ENCODE results near the gene BAIAP2L1. TPM values are rescaled to one million over a fixed set of nuclear protein-coding genes. Genes with fewer than 3 reads are reported as not detected.
"Not testable (repeated sequence)": the region's sequence is repeated elsewhere in the genome, so short reads cannot be mapped to it uniquely, and the experiment has no call there.

The BAIAP2L1 gene
- total and polyA plus RNA-seq, 4 donors: 12.5 to 29.2 (median 19.9) TPM

GRCh38 chr7:98387544-98388226, 13.2 kb downstream of the BAIAP2L1 start:
- H3K4me3 ChIP-seq: no peak overlapping the region
- H3K27ac ChIP-seq (ENCODE audit: low read depth in 1 of 2, low read length in 1 of 2): no peak overlapping the region
- TF ChIP-seq CTCF (IDR thresholded peaks at IDR 0.05; ENCODE audit: control extremely low read depth, extremely low read depth): no peak
- DNase-seq (no peak), ATAC-seq (ENCODE audit: insufficient read depth, low FRiP score) (no peak)
- peaks cover 0 to 2% (median 0%) of the 10 kb centered on the region in 5 donors for H3K4me1 ChIP-seq (ENCODE audit: control insufficient read depth in 5 of 5, insufficient read depth in 5 of 5, low read length in 5 of 5)
- H3K36me3 ChIP-seq (ENCODE audit: control insufficient read depth in 4 of 4, insufficient read depth in 4 of 4, low read length in 4 of 4): no peaks in the 10 kb centered on the region
- no peaks in the 10 kb centered on the region for H3K27me3 ChIP-seq (ENCODE audit: control insufficient read depth in 3 of 3, insufficient read depth in 3 of 3, low read length in 2 of 3)
- H3K9me3 ChIP-seq (ENCODE audit: control insufficient read depth in 4 of 4, insufficient read depth in 3 of 4, low read length in 3 of 4): no peaks in the 10 kb centered on the region
- 91 to 94% methylated on average over 9 of the region's 9 CpGs for WGBS, 2 donors
- no peak overlapping the region for H3K9ac ChIP-seq (ENCODE audit: insufficient read depth in 1 of 2, low read length in 2 of 2)

- H3K9ac ChIP-seq (ENCODE audit: insufficient read depth in 1 of 2, low read length in 2 of 2): no peak overlapping the region
- ATAC-seq (ENCODE audit: insufficient read depth, low FRiP score) (no peak), DNase-seq (no peak)
- H3K4me3 ChIP-seq: no peak overlapping the region
- TF ChIP-seq CTCF (IDR thresholded peaks at IDR 0.05; ENCODE audit: control extremely low read depth, extremely low read depth): no peak
- no peaks in the 10 kb centered on the region for H3K36me3 ChIP-seq (ENCODE audit: control insufficient read depth in 4 of 4, insufficient read depth in 4 of 4, low read length in 4 of 4)
- no peaks in the 10 kb centered on the region for H3K9me3 ChIP-seq (ENCODE audit: control insufficient read depth in 4 of 4, insufficient read depth in 3 of 4, low read length in 3 of 4)
- 85 to 88% methylated on average over 8 of the region's 8 CpGs for WGBS, 2 donors
- H3K27ac ChIP-seq (ENCODE audit: low read depth in 1 of 2, low read length in 1 of 2): no peak overlapping the region
- no peaks in the 10 kb centered on the region for H3K27me3 ChIP-seq (ENCODE audit: control insufficient read depth in 3 of 3, insufficient read depth in 3 of 3, low read length in 2 of 3)
- peaks cover 0 to 2% (median 0%) of the 10 kb centered on the region in 5 donors for H3K4me1 ChIP-seq (ENCODE audit: control insufficient read depth in 5 of 5, insufficient read depth in 5 of 5, low read length in 5 of 5)
Measured at GRCh38 chr7:98387131-98387530, 13.8 kb downstream of the BAIAP2L1 start.

GRCh38 chr7:98385532-98385931, 15.4 kb downstream of the BAIAP2L1 start:
- not testable (repeated sequence) for ATAC-seq (ENCODE audit: insufficient read depth, low FRiP score); H3K36me3 ChIP-seq (ENCODE audit: control insufficient read depth in 4 of 4, insufficient read depth in 4 of 4, low read length in 4 of 4); H3K9ac ChIP-seq (ENCODE audit: insufficient read depth in 1 of 2, low read length in 2 of 2); DNase-seq; H3K27ac ChIP-seq (ENCODE audit: low read depth in 1 of 2, low read length in 1 of 2); H3K4me1 ChIP-seq (ENCODE audit: control insufficient read depth in 5 of 5, insufficient read depth in 5 of 5, low read length in 5 of 5); H3K9me3 ChIP-seq (ENCODE audit: control insufficient read depth in 4 of 4, insufficient read depth in 3 of 4, low read length in 3 of 4); H3K27me3 ChIP-seq (ENCODE audit: control insufficient read depth in 3 of 3, insufficient read depth in 3 of 3, low read length in 2 of 3); H3K4me3 ChIP-seq
- 92 to 96% methylated on average over 3 to 4 of the region's 5 CpGs for WGBS, 2 donors

GRCh38 chr7:98378210-98378819, 22.6 kb downstream of the BAIAP2L1 start:
- Histone ChIP-seq H3K36me3 (ENCODE audit: control insufficient read depth in 4 of 4, insufficient read depth in 4 of 4, low read length in 4 of 4) (no peaks in the 10 kb centered on the region), H3K4me3 (no peak overlapping the region), H3K9me3 (ENCODE audit: control insufficient read depth in 4 of 4, insufficient read depth in 3 of 4, low read length in 3 of 4) (peaks cover 0 to 2% (median 0%) of the 10 kb centered on the region in 4 donors), H3K27ac (ENCODE audit: low read depth in 1 of 2, low read length in 1 of 2) (no peak overlapping the region), H3K9ac (ENCODE audit: insufficient read depth in 1 of 2, low read length in 2 of 2) (no peak overlapping the region), H3K27me3 (ENCODE audit: control insufficient read depth in 3 of 3, insufficient read depth in 3 of 3, low read length in 2 of 3) (no peaks in the 10 kb centered on the region), H3K4me1 (ENCODE audit: control insufficient read depth in 5 of 5, insufficient read depth in 5 of 5, low read length in 5 of 5) (peaks cover 0 to 2% (median 0%) of the 10 kb centered on the region in 5 donors)
- TF ChIP-seq CTCF (IDR thresholded peaks at IDR 0.05; ENCODE audit: control extremely low read depth, extremely low read depth): no peak
- DNase-seq (no peak), ATAC-seq (ENCODE audit: insufficient read depth, low FRiP score) (no peak)
- WGBS, 2 donors: 67 to 73% methylated on average over 9 of the region's 9 CpGs
